HG03095 (cell line): ENCODE data around the gene WDR73.

Experiments
- ATAC-seq: cut with Tn5 transposase; IDR thresholded peaks from one replicate; pipeline ENCODE4 v1.9.1; 2021; ENCODE audit warnings: moderate library complexity; ENCODE audit not compliant: unreplicated experiment

Gene WDR73

DNA sequence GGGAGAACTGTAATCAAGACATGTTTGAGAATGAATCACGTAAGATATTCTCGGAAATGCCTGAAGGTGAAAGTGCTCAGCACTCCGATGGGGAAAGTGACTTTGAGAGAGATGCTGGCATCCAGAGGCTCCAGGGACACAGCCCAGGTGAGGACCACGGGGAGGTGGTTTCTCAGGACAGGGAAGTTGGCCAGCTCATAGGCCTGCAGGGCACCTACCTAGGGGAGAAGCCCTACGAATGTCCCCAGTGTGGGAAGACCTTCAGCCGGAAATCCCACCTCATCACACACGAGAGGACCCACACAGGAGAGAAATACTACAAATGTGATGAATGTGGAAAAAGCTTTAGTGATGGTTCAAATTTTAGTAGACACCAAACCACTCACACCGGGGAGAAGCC, 33.5 kb downstream of the WDR73 start:
- no peak for ATAC-seq

DNA sequence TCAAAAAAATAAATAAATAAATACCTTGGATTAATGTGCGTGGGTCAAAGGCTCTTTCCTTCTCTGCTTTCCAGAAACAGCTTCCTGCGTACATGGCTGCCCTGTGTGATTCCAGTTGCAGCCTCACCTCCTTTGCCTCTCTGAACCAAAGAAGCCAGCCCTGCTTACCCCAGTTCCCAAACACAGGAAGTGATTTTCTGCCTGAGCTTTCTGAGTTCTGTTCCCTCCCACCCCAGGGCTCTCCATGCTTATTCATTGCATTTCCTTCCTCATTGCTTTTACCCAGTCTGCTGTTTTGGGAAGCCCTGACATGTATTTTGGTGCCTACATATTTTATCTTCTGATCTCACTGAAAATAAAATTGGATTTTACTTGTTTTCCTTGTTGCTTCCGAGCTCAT, 37.8 kb downstream of the WDR73 start:
- ATAC-seq, result no peak

DNA sequence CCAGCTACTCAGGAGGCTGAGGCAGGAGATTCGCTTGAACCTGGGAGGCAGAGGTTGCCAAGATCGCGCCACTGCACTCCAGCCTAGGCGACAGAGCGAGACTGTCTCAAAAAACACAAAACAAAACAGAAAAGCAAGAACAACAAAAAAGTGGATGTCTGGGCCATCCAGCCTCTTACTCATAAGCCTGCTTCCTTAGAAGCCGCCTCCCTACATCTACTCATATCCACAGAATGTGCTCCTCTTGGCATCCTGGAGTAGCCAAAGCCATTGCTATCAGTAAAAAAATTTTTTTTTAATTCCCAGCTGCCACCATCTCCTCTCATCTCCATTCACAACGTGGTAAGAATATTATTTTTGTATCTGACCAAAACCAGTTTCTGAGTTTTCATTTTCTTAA, 42.5 kb downstream of the WDR73 start:
- ATAC-seq, result no peak

DNA sequence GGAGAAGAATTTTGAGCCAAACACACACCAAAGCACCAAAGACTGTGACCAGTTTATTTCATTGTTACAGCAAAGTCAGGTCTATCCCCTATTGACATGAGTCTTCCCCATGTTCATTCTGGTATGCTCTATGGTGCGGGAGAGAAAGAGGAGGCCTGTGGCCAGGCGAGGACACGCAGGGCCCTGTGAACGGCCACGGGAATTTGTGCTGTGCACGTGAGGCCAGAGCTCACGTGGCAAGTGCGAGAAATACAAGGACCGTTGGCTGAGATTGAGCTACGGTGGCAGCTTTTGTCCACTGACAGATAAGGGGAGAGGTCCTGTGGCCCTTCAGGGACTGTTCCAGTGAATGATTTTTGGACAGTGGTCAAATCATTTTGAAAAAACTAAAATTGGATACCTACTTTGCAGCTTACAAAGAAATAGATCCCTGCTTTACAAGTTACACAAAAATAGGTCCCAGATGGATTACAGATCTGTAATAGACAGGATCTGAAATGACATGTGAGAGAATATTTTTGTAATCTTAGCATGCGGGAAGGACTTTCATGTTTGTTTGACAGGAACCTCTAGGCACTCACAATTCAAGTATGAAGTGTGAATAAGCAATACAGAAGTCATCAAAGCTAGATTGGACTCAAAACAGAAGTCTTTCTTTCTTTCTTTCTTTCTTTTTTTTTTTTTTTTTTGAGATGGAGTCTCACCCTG, 44.1 kb downstream of the WDR73 start:
- no peak for ATAC-seq

DNA sequence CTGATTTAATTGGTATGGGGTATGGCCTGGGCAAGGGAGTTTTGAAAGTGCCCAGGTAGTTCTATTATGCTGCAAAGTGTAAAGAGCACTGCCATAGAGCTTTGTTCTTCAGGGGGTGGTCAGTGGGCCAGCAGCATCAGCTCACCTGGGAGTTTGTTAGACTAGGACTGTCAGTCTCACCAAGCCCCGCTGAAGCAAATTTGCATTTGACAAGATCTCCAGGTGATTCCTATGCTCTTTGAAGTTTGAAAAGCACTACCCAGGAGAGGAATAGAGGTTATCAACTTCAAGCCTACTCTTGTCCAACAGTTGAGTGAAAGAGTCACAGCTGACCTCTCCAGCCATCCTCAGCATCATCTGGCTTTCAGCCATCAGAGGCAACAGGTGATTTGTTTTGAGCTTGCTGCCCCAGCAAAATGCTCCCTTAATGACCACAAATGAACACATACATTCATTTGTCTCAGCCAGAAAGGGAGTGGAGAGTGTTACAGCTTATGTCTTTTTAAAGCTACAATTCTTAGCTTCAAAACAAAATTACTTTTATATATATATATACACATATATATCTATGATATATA, 45.3 kb downstream of the WDR73 start:
- ATAC-seq, result no peak

DNA sequence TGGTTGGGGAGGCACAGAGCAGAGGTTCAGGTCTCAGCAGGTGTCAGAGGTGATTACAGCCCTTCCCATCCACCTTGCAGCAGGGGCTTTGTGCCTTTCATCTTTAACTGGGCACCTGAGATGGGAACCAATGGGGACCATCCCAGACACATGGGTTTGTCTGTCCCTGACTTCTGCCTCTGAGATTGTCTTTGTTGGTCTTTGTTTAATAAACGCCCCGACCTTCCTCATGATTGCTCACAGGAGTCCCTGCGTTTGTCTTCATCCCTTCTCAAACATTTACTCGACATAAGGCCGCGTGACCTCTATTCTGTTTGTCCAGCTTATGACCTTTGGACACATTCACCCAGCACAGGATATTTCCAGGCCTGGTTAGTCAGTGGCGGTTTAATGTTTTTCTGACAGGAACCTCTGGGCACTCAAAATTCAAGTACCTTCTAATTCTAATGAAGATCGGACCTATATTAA, 47.4 kb downstream of the WDR73 start:
- no peak for ATAC-seq

DNA sequence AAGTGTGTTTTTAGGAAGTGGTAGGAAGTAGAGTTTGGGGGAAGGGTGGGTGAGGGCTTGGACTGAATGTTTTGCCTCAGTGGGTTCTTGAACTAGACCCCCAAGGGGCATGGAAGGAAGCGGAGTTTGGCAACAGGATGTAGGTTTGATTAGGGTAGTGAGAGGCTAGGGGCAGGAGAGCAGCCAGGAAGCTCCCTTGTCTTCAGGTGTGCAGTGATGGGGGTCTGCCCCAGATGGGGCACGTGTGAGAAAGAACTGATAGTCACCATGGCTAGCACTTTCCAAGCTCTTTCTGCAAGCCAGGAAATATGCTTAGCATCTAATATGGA, 48.6 kb downstream of the WDR73 start:
- ATAC-seq, result no peak

DNA sequence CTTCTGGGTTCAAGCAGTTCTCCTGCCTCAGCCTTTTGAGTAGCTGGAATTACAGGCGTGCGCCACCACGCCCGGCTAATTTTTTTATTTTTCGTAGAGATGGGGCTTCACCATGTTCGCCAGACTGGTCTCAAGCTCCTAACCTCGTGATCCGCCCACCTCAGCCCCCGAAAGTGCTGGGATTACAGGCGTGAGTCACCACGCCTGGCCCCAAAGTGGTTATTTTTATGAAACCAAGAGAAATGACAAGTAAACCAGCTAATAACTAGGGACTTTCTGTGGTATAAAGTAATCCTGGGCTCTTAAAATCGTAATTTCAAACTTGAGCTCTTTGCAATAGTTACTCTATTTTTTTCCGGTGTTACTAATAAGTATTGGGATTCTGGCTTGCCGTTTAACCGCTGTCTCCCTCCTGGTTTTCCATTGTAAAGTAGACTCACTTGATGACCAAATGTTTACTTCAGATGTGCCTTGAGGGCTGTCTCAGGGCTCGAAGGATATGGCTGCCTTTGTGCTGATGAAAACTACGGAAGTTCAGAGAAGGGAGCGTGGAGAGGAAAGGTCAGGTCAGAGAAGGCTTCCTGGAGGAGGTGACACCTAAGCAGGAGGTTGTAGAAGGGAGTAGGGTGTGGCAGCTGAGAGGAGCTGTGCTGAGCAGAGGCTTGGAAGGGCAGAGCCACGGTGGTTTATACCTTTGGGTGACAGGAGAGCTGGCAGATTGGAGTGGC, 49.1 kb downstream of the WDR73 start:
- ATAC-seq, result no peak

DNA sequence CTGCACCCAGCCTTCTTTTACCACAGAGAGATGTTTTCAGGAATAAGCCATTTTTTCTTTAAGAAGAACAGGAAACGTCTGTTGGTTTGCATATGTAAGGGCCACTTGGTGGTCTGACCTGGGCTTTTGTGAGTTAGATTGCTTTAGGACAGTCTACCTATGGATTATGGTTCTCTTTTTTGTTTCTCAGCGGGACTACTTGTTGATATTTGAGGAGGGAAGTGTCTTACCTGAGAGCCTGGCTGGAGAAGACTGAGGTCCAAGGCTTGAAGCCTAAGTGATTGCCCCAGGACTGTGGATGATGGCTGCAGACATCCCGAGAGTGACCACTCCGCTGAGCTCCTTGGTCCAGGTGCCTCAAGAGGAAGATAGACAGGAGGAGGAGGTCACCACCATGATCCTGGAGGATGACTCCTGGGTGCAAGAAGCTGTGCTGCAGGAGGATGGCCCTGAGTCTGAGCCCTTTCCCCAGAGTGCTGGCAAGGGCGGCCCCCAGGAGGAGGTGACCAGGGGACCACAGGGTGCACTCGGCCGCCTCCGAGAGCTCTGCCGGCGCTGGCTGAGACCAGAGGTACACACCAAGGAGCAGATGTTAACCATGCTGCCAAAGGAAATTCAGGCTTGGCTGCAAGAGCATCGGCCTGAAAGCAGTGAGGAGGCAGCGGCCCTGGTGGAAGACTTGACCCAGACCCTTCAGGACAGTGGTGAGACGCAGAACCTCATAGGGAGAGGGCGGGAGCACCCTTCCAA, 50.3 kb downstream of the WDR73 start:
- no peak for ATAC-seq

DNA sequence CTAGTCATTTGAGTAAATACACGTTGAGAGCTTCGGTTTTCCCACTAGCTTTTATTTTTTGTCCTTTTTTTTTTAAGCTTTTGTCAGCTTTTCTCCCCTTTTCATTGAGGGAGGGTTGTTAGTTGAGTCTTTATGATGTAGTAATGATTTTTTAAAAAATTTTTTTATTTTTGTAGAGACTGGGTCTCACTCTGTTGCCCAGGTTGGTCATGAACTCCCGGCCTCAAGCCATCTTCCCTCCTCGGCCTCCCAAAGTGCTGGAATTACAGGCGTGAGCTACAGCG, 52.6 kb downstream of the WDR73 start:
- ATAC-seq, result no peak

DNA sequence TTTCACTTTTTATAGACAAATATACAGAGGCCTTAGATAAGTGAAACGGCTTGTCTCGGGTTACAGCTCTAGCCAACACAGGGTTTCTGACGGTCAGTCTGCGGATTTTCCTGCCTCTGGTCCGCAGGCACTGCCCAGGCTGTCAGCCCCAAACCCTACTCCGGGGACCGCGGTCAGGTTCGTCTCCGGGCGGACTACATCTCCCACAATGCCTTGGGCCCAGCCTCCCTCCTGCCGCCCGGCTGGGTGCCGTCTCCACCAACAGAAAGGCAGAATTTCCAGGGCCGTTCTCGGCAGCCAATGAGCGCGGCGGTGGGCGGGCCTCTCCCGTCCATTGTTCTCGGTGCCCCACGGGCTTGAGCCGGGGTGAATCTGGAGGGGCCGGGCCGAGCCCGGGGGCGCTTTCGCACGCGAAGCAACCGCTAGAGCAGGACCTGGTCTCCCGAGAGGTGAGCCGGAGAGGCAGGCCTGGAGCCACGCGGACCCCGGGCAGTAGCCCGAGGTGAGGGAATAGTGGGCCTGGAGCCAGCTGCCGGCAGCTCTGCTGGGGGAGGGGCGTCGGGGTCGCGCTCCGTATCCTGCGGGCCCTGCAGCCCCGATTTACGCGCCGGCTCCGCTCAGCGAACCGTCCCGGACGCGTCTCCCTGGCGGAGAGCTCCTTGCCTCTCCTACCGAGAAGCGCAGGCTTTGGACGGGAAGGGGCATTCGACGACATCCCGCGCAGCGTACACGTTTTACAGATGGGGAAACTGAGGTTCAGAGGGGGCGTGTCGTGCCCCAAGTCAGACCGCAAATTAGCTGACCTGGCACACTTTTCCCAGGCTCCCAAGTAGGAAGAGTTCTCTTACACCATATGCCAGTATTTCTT, 53.2 kb downstream of the WDR73 start, which contains the start of gene ZSCAN2:
ZSCAN2 (plus strand) TSS at position 323 of the 868 bp plus-strand sequence. CDS start 2,919 bp downstream, outside the sequence.
- ATAC-seq, result peak; percentile 89

DNA sequence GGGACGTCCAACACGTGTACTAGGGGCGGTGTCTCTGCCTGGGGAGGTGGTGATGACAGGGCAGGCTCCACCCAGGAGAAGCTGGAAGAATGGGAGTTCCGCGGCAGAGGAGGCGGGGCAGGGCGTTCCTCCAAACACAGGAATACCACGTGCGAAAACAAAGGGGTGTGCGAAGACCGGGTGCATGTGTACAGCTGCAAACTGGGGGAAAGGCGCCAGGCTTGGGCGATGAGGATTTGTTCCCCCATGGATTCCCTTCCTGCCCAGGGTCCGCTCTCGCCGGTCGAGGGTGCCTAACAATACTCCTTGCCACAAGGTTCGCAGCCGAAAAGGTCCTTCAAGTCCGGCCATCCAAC, 53.8 kb downstream of the WDR73 start:
- no peak for ATAC-seq

DNA sequence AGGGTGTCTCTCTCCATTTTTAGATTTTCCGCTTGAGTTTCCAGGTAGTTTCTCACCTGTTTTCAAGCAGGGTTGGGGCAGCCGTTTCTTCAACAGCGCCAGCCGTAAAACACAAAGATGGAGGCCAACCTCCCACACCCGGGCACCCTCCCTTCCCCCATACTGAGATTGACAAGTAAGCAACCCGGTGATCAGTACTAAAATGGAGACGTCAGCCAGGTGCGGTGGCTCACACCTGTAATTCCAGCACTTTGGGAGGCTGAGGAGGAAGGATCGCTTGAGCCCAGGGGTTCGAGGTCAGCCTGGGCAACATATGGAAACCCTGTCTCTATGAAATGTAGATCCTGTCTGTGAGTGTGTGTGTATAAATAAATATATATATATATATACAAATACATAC, 54.2 kb downstream of the WDR73 start:
- no peak for ATAC-seq

DNA sequence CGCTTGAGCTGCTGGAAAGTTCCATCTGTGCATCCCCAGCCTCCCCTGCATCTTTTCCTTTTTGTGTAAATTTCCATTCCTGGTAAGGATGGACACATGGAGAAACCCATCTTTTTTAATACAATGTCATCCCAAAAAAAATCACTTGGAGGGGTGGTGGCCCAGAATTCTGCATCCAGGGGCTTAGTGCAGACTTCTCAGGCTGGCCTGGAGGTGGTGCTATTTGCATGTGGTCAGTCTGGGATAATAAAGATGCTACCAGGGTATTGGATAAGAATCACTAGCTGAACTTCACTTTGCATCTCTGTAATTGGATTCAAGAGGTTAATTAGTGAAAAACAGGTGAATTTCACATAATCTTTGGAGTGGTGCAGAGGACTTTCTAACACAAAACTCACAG, 55.1 kb downstream of the WDR73 start:
- ATAC-seq, result no peak

DNA sequence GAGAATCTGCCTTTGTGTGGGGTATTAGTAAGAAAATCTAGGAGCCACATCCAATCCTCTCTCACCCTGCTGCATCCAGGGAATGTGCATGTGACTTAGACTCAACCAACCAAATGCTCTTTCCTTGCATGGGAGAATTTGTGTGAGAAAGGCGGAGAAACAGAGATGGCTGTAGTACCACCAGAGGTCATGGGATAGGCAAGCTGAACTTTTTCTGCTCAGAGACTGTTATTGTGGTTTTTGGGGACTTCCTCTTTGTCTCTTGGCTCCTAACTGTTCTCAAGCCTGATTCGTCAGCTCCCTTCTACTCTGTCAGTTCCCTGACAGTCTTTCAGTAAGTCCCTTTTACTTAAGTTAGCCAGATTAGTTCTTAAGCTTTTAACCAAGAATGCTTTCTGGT, 55.8 kb downstream of the WDR73 start:
- ATAC-seq, result peak; percentile 32

DNA sequence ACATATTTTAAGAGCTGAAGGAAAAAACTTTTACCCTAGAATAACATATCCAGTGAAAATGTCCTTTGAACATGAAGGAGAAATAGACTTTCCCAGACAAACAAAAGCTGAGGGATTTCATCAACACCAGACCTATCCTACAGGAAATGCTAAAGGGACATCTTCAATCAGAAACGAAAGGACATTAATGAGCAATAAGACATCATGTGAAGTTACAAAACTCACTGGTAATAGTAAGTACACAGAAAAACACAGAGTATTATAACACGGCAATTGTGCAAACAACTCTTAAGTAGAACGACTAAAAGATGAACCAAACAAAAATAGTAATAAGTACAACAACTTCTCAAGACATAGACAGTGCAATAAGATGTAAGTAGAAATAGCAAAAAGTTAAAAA, 56.8 kb downstream of the WDR73 start:
- ATAC-seq, result no peak

DNA sequence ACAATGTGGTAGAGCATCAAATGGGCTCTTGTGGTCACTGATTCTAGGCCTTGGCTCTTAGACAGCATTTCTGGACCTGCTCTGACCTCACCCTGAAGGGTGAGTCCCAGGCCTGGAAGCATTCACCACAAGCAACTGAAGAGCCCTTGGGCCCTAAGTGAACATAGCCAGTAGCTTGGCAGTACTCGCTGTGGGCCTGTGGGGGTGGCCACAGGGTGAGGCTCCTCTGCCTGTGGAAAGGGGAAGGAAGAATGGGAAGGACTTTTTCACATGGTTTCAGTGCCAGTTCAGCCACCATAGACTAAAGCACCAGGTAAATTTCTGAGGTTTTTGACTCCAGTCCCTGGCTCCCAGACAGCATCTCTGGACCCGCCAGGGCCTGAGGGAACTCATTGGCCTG, 58.4 kb downstream of the WDR73 start:
- no peak for ATAC-seq

DNA sequence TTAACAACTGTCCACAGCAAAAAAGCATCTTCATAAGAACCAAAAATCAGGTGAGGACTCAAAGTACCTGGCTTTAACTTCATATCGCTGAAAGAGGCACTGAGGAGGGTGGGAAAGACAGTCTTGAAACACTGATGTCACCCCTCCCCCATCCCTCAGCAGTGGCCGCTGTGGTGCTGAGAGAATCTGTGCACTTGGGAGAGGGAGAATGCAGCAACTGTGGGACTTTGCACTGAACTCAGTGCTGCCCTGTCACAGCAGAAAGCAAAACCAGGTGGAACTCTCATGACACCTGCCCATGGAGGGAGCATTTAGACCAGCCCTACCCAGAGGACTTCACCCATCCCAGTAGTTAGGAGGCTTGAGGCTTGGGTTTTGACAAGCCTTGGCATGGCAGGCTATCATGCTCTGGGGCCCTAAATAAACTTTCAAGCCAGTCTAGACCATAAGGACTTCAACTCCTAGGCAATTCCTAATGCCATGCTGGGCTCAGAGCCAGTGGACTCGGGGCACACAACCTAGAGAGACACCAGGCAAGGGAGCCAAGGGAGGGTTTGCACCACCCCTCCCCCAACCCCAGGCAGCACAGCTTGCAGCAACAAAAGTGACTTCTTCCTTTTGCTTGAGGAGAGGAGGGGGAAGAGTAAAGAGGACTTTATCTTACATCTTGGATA, 59.3 kb downstream of the WDR73 start:
- ATAC-seq, result no peak

DNA sequence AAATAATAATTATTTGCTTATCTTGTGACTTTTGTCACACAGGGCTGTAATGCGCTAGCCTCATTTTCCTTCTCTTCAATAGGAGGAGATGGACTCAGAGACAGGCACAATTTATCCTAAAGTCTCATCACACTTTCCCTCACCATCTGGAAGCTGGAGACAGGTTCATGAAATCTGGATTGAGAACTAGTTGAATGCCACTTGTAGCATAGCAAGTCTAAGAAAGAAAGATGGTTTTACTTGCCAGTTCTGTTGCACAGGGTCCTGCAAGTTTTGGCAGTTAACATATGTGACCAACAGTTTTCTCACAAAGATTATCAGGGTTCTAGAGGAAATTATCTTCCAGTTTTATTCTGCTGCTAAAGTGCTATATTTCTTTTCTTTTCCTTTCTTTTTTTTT, 62.3 kb downstream of the WDR73 start:
- no peak for ATAC-seq

DNA sequence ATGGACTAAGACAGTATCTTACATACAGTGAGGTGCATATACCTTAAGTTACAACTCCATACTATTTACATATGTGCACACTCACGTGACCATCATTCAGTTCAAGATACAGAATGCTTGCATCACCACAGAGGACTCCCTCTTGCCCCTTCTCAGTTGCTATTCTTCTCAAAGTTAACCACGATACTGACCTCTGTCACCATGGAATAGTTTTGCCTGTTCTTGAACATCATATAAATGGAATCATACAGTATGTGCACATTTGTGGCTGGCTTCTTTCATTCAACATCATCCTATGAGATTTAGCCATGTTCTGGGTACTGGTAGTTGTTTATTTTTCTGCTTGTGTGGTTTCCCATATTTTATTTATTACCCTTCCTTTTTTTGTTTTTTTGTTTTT, 63.7 kb downstream of the WDR73 start:
- no peak for ATAC-seq
